GM19351 (cell line): ENCODE results near the gene NCKAP1.
"Not testable (repeated sequence)": the region's sequence is repeated elsewhere in the genome, so short reads cannot be mapped to it uniquely, and the experiment has no call there.

Experiments
- ATAC-seq: cut with Tn5 transposase; IDR thresholded peaks from one replicate; pipeline ENCODE4 v1.9.1; 2021; ENCODE audit warnings: mild to moderate bottlenecking, moderate library complexity; ENCODE audit not compliant: unreplicated experiment

The NCKAP1 gene

DNA sequence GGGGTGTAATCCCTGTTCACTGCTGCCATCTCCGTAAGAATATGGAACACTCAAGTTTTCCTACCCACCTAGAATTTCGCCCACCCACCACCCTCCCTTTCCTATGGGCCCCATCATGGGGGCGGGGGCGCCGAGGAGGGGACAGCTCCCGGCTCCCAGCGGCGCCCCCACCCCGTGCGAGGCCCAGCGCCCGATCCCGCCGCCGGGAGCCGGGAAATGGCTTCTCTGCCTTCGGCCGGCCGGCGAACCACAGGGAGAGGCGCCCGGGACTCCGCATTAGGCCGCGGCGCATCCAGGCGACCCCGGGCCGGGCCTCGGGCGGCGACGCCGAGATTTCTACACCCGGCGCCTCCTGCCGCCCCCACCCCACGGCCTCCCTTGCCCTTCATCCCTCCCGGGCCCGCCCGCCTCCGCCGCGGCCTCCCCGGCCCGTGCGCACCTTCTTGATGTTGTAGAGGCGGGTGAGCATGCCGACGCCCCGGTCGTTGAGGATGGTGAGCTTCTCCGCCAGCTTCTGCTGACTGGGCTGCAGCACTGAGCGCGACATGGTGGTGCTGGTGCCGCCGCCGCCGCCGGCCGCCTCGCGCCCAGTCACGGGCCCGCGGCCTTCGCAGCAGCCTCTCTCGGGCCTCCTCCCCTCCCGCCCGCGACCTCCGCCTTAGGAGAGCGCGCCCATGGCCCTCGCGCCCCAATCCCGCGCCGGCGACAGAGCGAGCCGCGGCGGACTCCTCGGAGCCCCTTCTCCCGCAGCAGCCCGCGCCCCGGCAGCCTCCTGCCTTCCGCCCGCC, 510 bp downstream of the NCKAP1 start:
- peak; percentile 41 for ATAC-seq

DNA sequence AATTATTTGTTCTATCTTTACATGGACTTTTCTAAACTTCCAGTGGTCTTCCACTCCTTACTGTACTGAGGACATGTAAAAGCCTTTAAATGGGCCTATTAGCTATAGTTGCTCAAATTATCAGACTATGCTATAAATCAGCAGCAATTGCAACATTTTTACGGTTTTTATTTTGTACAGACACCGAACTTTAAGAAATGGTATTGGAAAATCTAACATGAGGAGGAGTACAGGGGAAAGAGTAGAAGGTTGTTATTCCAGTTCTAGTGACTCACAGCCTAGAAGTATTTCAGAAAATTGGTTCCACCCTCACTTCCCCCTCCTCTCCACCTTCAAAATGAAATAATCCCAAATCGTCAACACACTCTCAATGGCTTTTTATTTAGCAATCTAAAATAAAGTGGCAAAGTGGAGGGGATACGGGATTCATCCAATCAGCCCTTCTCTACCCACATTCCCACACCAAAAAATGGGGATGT, 1.1 kb downstream of the NCKAP1 start:
- no peak for ATAC-seq

DNA sequence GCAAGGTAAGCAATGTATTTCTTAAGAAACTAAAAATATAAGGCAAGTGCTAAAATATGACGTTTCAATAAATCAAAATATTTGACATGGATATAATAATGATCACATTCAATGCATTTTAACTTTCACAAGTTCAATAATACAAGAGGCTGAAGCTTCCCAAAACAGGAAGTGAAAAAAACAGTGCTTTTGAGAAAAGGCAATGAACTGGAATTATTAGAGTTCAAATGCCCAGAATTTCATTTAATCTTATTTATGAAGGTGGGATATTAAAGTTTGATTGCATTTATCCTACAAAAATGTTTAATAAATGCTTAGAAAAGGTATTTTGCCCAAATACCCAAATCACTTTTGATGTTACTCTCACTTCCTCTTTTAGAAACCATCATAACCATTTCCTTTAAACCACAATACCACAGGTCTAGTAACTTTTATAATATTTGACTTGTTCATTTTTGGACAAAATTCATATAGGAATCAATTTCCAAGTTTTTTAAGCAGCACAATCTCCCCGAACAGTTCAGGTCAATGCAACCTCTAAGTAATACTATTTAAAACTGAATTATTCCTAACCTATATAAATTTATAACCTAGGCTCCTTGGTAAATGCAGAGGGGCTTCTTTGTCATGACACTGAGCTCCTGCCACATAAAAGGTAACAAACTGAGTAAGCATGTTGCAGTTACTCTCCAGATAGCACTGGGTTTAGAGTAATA, 2.1 kb downstream of the NCKAP1 start:
- peak; percentile 49 for ATAC-seq

DNA sequence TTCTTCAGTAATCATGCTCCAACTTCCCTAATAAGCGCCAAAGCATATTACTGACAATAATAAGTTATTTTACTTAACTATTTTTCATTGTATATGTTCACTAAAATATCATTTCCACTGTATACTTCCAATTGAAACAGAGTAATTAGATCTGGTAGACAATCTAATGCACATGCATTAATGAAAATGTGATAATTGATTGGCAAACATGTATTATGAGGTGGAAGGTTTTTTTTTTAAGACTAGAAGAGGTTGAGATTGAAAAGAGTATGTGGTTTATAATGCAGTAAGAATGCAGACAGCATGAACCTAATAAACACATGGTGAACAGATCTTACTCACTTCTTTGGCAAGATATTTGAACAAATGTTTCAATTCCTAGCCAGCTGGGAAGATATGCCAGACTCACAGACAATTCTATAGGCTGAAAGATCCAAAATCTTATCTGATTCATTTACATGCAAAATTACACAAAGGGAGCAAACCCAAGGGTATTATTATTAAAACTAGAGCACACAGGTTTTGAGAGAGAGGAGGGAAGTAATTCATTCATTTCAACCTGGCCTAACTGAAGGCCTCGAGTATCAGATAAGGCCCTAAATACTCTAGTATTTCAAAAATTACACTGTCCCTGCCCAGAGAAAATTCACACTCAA, 2.8 kb downstream of the NCKAP1 start:
- ATAC-seq, result no peak

DNA sequence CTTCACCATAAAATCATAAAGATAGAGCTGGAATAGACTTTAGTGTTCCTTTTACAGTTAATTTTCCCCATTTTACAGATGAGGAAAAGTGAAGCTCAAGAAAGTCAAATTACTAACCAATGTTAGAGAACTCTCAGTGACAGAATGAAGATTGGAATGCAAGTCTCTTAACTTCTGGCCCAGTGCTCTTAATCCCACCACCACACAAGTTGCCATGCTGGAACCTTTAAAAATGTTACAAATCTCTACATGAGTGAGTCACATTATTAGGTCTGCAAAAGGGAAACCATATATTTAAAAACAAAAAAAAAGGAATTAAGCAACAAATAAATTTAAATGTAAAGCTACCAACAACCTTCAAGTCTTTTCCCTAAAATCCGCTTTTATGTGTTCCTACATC, 3.5 kb downstream of the NCKAP1 start:
- no peak for ATAC-seq

DNA sequence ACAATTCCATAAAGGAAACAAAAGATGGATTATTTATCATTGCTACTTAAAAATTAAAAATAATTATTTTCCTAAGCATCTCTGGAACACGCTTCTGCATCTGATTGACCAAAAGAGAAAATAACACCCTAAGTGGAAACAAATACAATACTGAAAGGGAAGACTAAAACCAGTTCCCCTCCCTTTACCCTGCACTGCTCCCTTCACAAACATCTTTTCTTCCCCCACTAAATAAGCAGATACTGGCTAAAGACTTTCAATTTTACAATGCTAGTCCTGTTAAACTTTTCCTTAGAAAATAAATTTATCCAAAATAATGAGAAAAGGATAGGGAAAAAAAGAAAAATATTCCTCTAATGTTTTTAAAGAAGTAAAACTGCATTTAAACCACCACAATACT, 4.3 kb downstream of the NCKAP1 start:
- no peak for ATAC-seq

DNA sequence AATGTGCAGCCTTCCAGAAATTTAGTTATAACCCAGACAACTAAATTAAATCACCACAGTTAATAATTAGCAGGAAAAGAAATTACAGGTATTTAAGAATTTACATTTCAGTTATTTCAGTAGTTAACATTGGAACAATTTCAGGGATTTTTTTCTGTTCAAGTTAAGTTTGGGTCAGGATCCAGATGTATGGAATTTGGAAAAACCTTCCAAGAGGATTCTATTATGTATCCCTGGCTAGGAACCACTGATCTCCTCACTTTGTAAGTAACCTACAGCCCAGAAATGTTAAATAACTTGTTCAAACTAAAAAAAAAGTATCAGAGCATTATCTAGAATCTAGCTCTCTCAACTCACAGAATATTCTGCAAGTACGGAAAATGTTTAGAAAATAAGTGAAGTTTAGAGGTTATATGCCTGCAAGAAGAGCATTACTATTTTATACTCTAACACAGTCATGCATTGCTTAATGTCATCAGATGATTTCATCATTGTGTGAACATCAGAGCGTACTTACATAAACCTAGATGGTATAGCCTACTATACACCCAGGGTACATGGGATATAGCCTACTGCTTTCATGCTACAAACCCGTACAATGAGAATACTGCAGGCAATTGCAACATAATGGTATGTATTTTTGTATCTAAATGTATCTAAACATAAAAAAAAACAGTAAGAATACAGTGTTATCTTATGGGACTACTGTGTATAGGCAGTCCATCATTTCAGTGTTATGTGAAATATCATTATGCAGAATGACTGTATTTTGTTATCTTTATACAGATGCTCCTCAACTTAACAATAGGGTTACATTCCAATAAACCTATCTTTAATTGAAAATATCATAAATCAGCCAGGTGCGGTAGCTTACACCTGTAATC, 6.1 kb downstream of the NCKAP1 start:
- ATAC-seq, result no peak

DNA sequence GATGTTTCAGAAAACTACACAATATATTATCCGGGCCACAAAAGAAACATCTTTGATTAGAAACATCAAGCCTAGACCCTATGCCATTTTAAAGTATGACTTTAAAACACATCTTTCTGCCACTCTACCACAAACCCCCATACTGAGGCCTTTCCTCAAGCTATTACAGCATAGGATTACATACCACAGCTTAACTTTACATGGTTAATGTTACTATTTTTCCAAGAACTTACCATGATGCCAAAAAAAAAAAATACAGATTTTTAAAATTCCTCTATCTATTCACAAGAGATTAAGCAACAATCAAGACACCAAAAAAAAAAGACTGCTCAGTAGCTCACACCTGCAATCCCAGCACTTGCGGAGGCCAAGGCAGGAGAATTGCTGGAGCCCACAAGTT, 9.0 kb downstream of the NCKAP1 start:
- no peak for ATAC-seq

DNA sequence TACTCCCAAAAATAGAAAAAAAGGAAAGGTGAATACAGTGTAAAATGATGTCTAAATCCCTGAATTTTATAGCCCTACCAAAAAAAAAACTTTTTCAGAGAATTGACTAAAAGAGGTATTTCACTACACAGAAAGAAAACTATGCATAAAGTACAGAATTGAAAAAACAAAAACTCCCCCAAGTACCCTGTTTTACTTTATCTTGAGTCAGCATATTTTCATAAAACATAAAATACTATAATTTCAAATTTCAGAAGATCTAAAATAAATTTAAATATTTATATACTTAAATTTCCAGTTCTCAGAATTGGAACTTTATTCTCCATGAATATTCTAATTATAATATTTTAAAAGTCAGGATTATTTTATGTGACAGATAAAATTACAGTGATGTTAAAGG, 10.1 kb downstream of the NCKAP1 start:
- no peak for ATAC-seq

DNA sequence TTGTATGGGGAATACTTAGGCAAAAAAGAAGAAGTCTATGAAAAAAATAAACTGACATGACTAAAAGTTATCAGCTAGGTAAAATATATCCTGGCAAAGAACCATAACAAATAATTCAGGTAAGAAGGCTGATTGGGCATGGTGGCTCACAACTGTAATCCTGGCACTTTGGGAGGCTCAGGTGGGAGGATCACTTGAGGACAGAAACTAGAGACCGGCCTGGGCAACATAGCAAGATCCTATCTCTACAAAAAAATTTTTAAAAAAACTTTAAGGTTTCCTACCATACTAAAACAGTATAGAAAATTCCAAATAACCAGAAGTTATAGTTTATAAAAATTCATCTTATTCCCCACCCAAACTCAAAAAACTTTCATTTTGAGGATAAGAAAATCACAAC, 10.8 kb downstream of the NCKAP1 start:
- no peak for ATAC-seq

DNA sequence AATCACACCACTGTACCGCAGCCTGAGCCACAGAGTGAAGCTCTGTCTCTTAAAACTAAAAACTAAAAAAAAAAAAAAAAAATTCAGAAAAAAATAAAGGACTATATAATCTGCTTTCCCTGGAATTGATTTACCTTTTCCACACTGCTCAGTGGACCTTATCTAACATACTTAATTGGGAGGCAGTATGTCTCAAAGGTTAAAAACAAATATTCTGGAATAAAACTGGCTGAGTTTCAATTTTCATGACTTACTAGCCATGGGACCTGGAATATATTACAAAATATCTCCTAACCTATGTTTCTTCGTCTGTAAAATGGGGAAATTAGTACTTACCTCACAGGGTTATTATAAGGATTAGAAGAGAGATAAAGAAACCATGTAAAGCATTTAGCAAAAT, 11.8 kb downstream of the NCKAP1 start:
- no peak for ATAC-seq

DNA sequence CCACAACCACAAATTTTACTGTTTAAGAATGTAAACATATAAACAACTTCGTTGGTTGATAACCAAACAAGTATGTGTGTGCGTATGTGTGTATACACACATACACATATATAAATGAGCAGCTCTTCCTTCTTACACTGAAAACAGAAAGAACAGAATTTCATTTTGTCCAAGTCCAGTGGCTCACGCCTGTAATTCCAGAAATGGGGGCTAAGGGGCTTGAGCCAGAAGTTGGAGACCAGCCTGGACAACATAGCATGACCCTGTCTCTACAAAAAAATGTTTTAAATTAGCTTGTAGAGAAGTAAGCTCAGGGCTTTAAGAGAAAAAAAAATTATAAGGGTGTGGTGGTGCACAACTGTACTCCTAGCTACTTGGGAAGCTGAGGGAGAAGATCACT, 12.3 kb downstream of the NCKAP1 start:
- ATAC-seq, result no peak

DNA sequence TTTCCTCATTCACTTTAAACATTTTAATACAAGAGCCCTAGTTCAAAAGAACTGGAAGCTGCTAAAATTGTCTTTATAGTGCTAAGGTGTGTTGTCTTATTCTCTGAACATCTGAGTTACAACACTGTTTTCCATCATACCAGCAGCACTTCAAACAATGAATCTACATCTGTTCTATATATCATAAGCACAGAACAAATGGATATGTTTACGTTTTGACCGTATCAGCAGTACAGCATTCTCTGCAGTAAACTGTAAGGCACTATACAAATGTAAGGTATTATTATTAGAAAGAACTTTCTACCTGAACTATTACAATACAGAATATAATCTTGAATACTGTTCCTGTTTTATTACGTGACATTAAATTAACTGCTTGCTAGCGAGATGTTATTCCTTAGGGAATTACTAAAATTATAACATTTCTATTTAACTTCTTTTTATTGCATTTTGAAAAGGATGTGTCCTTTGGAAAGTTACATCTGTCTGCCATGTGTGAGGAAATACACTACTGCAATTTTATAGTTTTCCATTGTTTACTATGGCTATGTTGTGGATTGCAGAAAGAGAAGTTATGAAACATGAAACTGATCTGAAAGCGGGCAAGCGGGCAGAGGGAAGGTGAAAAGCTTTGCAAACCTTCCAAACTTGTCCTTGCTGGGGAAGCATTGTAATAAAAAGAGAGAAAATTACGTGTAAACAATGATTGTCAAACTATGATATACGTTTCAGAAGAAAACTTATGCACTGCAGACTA, 13.7 kb downstream of the NCKAP1 start:
- no peak for ATAC-seq

DNA sequence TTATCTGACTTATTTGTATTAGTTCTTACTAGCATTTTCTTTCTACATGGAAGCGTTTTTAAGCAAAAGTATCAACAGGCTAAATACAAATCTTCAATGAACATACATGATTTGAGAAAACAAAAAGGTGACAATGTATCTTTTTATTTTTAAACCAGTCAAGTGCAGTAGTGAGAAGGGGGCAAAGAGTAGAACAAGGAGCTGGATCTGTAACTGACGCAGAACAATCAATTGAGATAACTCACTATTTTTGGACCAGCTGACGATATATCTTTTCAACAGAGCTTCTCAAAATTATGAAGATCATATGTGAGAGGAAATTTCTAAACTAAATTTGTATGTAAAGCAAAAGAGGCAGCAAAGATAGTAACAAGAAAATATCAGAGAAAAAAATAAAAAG, 15.5 kb downstream of the NCKAP1 start:
- no peak for ATAC-seq

DNA sequence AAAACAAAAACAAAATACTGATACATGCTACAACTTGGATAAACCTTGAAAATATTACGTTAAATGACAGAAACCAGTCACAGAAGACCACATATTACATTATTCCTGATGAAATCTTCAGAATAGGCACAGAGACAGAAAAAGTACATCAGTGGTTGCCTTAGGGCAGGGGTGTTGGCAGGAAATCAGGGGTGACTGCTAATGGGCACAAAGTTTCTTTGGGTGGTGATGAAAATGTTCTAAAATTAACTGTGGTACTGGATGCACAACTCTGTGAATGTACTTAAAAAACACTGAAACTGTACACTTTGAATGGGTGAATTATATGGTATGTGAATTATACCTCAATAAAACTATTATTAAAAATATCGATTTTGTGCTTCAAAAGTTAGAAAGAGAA, 16.6 kb downstream of the NCKAP1 start:
- no peak for ATAC-seq

DNA sequence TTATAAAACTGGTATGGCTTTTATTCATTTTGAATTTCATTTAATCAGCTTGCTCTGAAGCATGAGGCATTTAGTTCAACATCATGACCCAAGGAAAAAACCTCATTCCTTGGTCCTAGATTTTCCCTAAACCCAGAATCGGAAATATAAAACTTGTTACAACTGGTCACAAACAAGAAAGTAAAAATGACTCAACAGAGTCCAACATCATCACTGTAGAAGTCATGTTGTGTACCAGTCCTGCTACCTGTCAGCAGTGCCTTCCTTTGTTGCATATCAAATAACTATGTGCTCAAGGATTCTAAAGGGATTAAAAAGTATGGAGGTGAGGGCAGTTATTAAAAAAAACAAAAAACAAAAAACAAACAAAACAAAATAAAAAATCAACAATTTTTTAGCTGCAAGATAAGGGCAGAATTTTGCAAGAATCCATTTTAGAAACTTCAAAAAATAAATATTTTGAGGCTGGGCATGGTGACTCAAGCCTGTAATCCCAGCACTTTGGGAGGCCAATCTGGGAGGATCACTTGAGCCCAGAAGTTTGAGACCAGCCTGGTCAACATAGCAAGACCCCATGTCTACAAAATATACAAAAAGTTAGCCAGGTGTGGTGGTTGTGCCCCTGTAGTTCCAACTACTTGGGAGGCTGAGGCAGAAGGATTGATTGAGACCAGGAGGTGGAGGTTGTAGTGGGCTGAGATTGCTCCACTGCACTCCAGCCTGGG, 18.4 kb downstream of the NCKAP1 start:
- no peak for ATAC-seq

DNA sequence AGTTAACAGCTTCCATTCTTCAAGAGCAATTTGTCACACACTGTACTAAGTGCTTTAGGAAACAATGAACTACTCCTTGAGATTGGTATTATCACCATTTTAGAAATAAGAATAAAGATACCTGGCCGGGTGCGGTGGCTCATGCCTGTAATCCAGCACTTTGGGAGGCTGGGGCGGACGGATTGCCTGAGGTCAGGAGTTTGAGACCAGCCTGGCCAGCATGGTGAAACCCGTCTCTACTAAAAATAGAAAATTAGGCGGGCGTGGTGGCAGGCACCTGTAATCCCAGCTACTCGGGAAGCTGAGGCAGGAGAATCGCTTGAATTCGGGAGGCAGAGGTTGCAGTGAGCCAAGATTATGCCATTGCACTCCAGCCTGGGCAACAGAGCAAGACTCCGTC, 20.4 kb downstream of the NCKAP1 start:
- not testable (repeated sequence) for ATAC-seq

DNA sequence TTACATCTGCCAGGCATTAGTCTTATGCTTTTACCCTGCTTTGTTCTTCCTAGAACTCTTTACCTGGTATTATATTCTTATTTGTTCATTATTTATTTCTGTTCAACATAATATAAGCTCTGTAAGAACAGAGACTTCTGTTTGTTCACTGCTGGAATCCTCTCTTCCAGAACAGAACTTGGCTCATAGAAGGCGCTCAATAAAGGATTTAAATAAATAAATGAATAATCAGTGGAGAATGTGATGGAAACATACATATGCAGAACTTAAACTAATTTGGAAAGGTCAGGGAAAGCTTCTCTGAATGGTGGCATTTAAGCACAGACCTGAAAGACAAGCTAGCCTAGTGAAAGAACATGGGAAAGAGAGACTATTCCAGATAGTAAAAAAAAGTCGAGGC, 24.3 kb downstream of the NCKAP1 start:
- no peak for ATAC-seq

DNA sequence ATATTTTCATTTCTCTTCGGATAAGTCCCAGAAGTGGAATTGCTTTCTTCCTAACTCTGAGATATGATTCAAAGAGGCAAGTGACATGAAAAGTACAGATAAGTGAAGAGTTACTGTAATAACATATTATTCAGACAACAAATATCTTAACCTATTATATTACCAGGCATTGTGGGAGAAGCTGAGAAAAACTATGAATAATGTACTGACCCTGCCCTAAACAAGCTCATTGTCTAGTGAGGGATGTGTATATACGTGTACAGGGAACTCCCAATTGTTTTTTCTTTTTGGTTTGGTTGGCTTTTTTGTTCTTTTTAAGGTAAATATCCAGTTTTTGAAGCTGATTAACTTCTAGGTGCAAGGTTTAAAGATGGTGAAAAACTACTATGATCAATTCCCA, 26.5 kb downstream of the NCKAP1 start:
- no peak for ATAC-seq

DNA sequence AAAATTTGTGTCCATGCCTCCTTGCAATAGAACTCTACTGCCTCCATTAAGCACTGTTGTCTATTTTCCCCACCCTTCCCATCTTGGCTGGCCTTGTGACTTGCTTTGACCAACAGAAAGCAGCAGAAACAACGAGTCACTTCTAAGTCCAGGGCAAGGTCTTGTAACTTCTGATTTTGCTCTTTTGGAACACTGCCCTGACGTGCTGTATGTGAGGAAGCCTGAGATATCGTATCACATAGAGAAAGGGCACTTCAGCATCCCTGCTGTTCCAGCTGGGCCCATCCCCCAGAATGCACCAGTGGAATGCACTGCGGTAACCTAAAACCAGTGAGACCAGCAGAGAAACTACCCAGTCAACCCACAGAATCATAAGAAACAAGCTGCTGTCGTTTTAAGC, 28.1 kb downstream of the NCKAP1 start:
- no peak for ATAC-seq
